T-helper 9 cell (primary cell): ENCODE measurements around the gene RBM7.

Experiments used
- DNase-seq: peaks from one replicate; pipeline ENCODE4 v3.0.0-alpha.2; 2020
- total RNA-seq, 2 donors: gene quantifications; one replicate each; lab custom pipeline; 2026; lab: John Stamatoyannopoulos, UW

RBM7 gene
- 23.9 to 51.2 reads per million in 2 donors for total RNA-seq

GRCh38 chr11:114400216-114400914 is at the start of gene RBM7, which contains the start of gene C11orf71:
Gene RBM7 (plus strand): TSS chr11:114400666. CDS start chr11:114400672, 6 bp downstream.
Gene C11orf71 (minus strand): TSS chr11:114400511. CDS start chr11:114400331, 180 bp downstream.
- DNase-seq, result peak; percentile 97

- DNase-seq, result no peak
Observed at GRCh38 chr11:114353443-114353842, 47.0 kb upstream of the RBM7 start.

GRCh38 chr11:114354076-114354475 is 46.4 kb upstream of the RBM7 start:
- DNase-seq, result no peak

- no peak for DNase-seq
Observed at GRCh38 chr11:114358716-114359115, 41.8 kb upstream of the RBM7 start.

GRCh38 chr11:114359342-114359741 is 41.1 kb upstream of the RBM7 start:
- no peak for DNase-seq

GRCh38 chr11:114362326-114362725 is 38.1 kb upstream of the RBM7 start:
- DNase-seq, result no peak

- DNase-seq, result no peak
Observed at GRCh38 chr11:114362958-114363357, 37.5 kb upstream of the RBM7 start.

- DNase-seq, result no peak
Observed at GRCh38 chr11:114366331-114367243, 33.9 kb upstream of the RBM7 start.

- DNase-seq, result no peak
Observed at GRCh38 chr11:114367244-114367957, 33.1 kb upstream of the RBM7 start.

GRCh38 chr11:114368918-114369680 is 31.4 kb upstream of the RBM7 start:
- DNase-seq, result no peak

GRCh38 chr11:114375052-114375451 is 25.4 kb upstream of the RBM7 start:
- no peak for DNase-seq

- no peak for DNase-seq
Observed at GRCh38 chr11:114377612-114378267, 22.7 kb upstream of the RBM7 start.

GRCh38 chr11:114379394-114380069 is 20.9 kb upstream of the RBM7 start:
- no peak for DNase-seq

GRCh38 chr11:114382509-114382908 is 18.0 kb upstream of the RBM7 start:
- DNase-seq, result no peak

- no peak for DNase-seq
Observed at GRCh38 chr11:114384487-114384886, 16.0 kb upstream of the RBM7 start.

GRCh38 chr11:114386131-114386530 is 14.3 kb upstream of the RBM7 start:
- DNase-seq, result no peak

GRCh38 chr11:114386545-114386944 is 13.9 kb upstream of the RBM7 start:
- no peak for DNase-seq

- DNase-seq, result no peak
Observed at GRCh38 chr11:114392735-114393667, 7.5 kb upstream of the RBM7 start.

GRCh38 chr11:114395736-114396135 is 4.7 kb upstream of the RBM7 start:
- no peak for DNase-seq

- DNase-seq, result no peak
Observed at GRCh38 chr11:114396916-114397315, 3.5 kb upstream of the RBM7 start.
